Neural cell (in vitro differentiated cells): ENCODE measurements around the gene SLC16A13.

ENCODE experiments used
- EP300 ChIP-seq: fragments of 450-650 bp; conservative IDR thresholded peaks from 2 replicates; pipeline ENCODE4 v1.6.1; 2014; ENCODE audit warnings: antibody characterized with exemption, mild to moderate bottlenecking, moderate library complexity; ENCODE audit not compliant: poor library complexity, severe bottlenecking
- EZH2 ChIP-seq: fragments of 200-600, 300-800 bp; shearing (Covaris generic), sonication (generic); IDR thresholded peaks from 2 replicates; pipeline ENCODE4 v1.6.1; 2014; ENCODE audit warnings: antibody characterized with exemption, low read length, borderline replicate concordance, mild to moderate bottlenecking; ENCODE audit not compliant: insufficient read depth, poor library complexity, severe bottlenecking
- POLR2AphosphoS5 ChIP-seq: IDR thresholded peaks from 2 replicates; pipeline ENCODE4 v1.6.1; 2012
- RAD21 ChIP-seq: fragments of 450-650 bp; conservative IDR thresholded peaks from 2 replicates; pipeline ENCODE4 v1.6.1; 2014; ENCODE audit warnings: antibody characterized with exemption, mild to moderate bottlenecking, moderate library complexity
- TF ChIP-seq, protein P1 (sequence below): fragments of 450-650 bp; IDR thresholded peaks from 2 replicates; pipeline ENCODE4 v1.5.1; 2014; ENCODE audit warnings: antibody characterized with exemption, mild to moderate bottlenecking, moderate library complexity; ENCODE audit not compliant: poor library complexity, severe bottlenecking

DNA sequence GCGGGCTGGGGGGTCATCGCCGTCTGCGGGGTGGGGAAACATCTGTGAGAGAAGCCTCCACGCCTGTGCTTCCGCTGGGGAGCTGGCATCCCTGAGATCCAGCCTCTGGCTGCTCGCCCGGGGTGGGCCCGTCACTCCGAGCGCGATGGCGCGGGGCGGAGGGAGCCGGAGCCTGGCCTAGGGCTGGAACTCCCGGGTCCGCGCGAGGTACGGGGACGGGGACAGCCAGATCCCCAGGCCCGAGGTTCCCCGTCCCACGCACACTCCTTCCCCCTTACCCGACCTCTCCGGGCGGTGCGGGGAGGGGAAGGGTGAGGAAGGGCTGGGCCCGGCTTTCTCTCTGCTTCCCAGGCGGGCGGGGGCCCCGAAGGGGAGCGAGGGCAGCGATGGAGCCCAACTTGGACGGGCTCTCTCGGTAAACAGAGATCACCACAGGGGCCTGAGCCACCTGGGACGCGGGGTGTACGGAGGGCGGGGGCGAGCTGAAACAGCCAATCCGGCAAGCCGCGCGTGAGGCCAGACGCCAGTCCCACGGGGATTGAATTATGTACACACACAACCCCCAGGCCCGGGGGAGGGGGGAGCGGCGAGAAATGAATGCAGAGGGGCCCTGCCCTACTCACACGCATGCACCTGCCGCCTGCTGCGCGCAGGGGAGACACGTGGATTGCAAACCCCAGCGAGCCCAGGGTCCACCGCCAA, 7.8 kb downstream of the SLC16A13 start, which contains the start of gene SLC16A11:
- TF ChIP-seq, protein P1, sequence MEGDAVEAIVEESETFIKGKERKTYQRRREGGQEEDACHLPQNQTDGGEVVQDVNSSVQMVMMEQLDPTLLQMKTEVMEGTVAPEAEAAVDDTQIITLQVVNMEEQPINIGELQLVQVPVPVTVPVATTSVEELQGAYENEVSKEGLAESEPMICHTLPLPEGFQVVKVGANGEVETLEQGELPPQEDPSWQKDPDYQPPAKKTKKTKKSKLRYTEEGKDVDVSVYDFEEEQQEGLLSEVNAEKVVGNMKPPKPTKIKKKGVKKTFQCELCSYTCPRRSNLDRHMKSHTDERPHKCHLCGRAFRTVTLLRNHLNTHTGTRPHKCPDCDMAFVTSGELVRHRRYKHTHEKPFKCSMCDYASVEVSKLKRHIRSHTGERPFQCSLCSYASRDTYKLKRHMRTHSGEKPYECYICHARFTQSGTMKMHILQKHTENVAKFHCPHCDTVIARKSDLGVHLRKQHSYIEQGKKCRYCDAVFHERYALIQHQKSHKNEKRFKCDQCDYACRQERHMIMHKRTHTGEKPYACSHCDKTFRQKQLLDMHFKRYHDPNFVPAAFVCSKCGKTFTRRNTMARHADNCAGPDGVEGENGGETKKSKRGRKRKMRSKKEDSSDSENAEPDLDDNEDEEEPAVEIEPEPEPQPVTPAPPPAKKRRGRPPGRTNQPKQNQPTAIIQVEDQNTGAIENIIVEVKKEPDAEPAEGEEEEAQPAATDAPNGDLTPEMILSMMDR: no peak
- TF ChIP-seq POLR2AphosphoS5 (no peak), EP300 (no peak), RAD21 (no peak), EZH2 (no peak)
